Effector CD4-positive, alpha-beta T cell (primary cell): ENCODE data around the gene MRM1.

ENCODE experiments used
- DNase-seq: peaks from one replicate; pipeline ENCODE4 v3.0.0-alpha.2; 2020
- total RNA-seq: gene quantifications from one replicate; lab custom pipeline; 2026; lab: John Stamatoyannopoulos, UW

Gene MRM1
- 7.3 reads per million, percentile 26 among the genes with 10 or more reads in this experiment for total RNA-seq

- peak; percentile 89 for DNase-seq
Measured at GRCh38 chr17:36601303-36602029, at the start of gene MRM1. TSS of gene MRM1 (plus strand) at chr17:36601583. CDS start at chr17:36601811, 228 bp downstream.

- no peak for DNase-seq
Measured at GRCh38 chr17:36553459-36553858, 47.9 kb upstream of the MRM1 start.

DNA sequence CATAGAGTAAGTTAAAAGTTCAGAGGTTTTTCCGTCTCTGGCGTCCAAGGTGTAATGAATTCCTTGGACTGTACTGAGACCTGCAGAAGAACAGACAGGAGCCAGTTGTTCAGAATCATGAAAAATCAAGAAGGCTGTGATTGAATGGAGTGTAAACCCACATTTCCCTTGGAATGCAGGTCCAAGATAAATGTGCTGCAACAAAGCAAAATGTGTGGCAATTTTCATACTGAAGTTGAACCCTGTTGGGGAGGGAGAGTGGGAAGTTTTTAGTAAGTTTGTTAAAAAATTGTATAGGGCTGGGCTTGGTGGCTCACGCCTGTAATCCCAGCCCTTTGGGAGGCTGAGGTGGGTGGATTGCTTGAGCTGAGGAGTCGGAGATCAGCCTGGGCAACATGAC lies 35.3 kb upstream of the MRM1 start:
- DNase-seq, result no peak

GRCh38 chr17:36575028-36575427 lies 26.4 kb upstream of the MRM1 start:
- DNase-seq, result no peak

GRCh38 chr17:36576793-36577192 lies 24.6 kb upstream of the MRM1 start:
- DNase-seq, result no peak

GRCh38 chr17:36578671-36579070 lies 22.7 kb upstream of the MRM1 start:
- DNase-seq, result no peak

GRCh38 chr17:36583787-36584186 lies 17.6 kb upstream of the MRM1 start:
- no peak for DNase-seq

DNA sequence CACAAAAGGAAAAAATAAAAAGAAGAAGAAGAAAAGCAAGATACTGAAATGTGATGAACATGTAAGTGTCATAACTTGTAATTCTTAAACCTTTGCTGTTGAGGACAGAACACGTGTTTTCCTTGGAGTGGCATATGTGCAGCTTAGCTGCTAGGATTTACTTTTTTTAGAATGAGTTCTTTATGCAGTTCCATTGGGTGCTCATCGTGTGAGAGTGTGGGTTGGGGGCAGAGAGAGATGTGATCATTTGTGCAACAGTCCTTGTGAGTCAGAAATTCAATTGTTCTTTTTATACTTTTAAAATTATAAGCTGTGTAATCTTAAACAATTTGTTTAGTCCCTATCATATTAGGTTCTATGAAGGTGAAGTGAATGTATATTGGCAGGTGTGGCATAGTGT lies 15.2 kb upstream of the MRM1 start:
- DNase-seq, result no peak

DNA sequence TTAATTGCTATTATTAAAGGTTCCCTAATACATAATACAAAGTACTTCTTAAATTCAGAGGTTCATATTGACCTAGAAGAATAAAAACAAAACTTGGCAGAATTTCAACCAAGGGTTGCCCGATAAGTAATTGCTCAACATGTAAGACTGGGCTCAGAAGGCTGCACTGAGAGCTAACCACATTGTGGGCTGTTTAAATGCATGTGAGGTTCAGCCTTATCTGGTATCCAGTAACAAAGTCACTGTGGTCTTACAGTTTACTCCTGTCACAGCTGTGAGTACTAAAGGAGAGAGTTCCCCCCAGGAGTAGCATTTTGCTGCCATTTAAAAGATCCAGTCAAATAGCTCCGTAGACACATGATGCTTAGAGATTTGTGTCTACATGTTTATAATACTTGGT lies 11.3 kb upstream of the MRM1 start:
- no peak for DNase-seq

DNA sequence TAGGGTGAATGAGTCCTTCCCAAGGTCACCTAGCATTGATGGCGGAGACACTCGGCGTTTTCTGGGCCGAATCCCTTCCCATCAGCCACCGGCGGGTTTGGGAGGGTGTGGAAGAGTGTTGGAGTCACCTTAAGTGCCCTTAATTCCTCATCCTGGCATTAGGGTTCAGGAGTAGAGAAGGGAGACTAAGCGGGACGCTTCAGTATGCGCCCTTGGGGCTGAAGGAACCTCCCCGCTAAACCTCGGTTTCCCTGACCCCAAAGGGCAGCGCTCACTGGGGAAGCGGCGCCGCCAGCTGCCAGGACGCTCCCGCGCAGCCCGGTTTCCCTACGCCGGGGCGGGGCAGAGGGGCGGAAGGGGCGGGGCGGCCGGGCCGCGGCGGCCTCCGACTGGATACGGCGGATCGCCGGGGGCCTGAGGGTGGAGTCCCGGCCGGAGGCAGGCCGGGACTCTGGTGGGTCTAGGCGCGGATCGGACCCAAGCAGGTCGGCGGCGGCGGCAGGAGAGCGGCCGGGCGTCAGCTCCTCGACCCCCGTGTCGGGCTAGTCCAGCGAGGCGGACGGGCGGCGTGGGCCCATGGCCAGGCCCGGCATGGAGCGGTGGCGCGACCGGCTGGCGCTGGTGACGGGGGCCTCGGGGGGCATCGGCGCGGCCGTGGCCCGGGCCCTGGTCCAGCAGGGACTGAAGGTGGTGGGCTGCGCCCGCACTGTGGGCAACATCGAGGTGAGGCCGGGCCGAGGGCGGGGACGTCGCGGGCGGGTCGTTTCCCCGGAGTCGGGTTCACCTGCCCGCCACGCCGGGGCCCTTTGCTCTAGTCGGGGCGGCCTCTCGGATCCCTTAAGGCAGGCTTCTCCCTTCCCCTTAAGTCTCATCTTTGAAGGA lies 9.7 kb upstream of the MRM1 start, which contains the start of gene DHRS11:
Gene DHRS11, plus strand, starts transcription at position 446 of the 882 bp plus-strand sequence. Its CDS starts 131 bp downstream, at position 577.
- peak; percentile 71 for DNase-seq

DNA sequence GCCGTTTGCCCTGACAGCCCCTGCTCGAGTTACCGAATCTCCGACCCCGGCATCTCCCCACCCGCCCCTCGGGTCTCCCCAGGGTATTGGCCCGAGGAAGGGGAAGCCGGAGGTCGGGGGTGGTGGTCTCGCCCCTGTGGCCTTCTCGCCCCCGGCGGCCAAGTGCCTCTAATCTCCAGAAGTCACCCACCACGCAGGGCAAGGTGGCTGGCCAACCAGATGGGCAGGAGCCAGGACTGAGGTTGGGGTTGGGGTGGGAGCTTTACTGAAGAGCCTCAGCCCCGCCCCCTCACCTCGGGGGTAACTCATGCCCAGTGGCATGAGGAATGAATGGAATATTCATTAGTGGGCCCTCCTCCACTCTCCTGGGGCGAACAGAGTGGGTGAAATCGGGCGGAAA lies 9.1 kb upstream of the MRM1 start:
- DNase-seq, result no peak

DNA sequence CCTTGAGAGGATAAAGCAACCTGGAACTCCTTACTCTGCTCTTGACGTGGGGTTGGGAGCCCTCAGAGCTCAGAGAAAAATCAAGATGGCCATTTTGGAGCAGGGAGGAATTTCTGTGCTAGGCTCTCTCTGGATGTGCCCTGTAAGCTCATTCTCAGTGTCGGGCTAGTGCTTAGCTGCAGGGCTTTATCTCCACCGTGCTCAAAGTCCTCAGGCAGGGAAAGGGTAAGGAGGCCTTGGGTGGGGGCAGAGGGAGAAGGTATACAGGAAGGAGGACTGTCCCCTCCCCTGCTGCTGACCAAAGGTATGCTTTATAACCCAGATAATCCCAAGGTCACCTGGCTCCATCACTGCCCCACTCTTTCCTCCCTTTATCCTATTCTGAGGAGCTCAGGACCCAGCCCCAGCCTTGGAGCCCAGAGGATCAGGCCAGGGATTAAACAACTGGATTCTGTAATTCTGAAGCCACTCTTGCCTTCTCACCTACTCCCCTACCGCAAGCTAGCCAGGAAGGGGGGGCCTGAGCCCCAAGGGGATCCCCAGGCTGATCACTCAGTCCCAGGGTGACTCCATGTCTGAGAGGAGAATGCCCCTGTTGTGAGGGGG lies 8.6 kb upstream of the MRM1 start:
- DNase-seq, result no peak

- DNase-seq, result no peak
Measured at GRCh38 chr17:36593656-36594316, 7.6 kb upstream of the MRM1 start.

- no peak for DNase-seq
Measured at GRCh38 chr17:36594626-36595401, 6.6 kb upstream of the MRM1 start.

DNA sequence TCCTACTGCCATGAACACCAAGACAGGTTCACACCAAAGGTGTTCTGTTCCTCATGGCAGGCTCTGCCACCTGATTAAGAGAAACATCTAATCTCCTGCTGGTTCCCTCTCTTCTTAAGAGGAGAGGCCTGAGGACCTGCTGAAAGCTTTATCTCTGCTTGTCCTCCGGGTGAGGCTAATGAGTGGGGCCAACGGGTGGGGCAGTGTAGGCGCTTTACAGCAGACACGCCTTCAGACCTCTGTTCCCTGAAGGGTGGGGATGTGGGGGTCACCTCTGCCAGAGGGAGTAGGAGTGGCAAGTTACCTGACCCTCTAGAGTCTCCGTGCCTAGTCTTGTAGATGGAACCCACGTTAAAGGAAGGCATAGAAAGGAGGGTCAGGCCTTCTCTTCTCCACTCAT lies 4.2 kb upstream of the MRM1 start:
- DNase-seq, result no peak

GRCh38 chr17:36597866-36598777 lies 3.3 kb upstream of the MRM1 start:
- DNase-seq, result no peak

GRCh38 chr17:36598951-36599401 lies 2.4 kb upstream of the MRM1 start:
- DNase-seq, result no peak

GRCh38 chr17:36599546-36600250 lies 1.7 kb upstream of the MRM1 start:
- DNase-seq, result no peak

DNA sequence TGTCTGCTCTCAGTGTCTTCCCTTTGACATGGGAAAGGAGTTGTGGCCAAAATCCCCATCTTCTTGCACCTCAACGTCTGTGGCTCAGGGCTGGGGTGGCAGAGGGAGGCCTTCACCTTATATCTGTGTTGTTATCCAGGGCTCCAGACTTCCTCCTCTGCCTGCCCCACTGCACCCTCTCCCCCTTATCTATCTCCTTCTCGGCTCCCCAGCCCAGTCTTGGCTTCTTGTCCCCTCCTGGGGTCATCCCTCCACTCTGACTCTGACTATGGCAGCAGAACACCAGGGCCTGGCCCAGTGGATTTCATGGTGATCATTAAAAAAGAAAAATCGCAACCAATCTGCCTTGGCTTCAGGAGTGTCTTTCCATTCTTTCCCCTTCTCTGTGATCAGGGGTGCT lies 918 bp upstream of the MRM1 start:
- no peak for DNase-seq

DNA sequence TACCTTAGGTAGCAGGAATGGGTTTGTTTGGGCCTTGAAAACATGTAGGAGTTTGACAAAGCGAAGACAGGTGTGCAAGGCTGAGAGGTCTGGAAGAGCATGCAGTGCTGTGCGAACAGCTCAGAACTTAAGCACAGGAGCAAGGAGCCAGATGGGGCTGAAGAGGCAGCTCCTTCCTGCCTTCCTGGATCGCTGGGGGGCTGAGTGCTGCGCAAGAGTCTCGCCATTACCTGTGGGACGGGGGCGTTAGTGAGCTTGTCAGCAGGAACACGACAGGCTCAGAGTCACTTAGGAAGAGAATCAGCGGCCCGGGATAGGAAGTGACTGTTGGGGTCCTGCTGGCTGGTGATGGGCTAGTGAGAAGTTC lies 464 bp upstream of the MRM1 start:
- peak; percentile 19 for DNase-seq
